GM12801 (cell line): ENCODE measurements around the gene RAB8B.

Experiments used
- TF ChIP-seq, protein P1 (sequence below): IDR thresholded peaks from one replicate; pipeline ENCODE4 v1.5.1; 2011; ENCODE audit warnings: control low read depth; ENCODE audit not compliant: insufficient read length; ENCODE audit errors: extremely low read depth

Gene RAB8B

GRCh38 chr15:63156755-63157117, 32.7 kb upstream of the RAB8B start:
- TF ChIP-seq, protein P1, sequence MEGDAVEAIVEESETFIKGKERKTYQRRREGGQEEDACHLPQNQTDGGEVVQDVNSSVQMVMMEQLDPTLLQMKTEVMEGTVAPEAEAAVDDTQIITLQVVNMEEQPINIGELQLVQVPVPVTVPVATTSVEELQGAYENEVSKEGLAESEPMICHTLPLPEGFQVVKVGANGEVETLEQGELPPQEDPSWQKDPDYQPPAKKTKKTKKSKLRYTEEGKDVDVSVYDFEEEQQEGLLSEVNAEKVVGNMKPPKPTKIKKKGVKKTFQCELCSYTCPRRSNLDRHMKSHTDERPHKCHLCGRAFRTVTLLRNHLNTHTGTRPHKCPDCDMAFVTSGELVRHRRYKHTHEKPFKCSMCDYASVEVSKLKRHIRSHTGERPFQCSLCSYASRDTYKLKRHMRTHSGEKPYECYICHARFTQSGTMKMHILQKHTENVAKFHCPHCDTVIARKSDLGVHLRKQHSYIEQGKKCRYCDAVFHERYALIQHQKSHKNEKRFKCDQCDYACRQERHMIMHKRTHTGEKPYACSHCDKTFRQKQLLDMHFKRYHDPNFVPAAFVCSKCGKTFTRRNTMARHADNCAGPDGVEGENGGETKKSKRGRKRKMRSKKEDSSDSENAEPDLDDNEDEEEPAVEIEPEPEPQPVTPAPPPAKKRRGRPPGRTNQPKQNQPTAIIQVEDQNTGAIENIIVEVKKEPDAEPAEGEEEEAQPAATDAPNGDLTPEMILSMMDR: no peak

GRCh38 chr15:63157118-63157843, 32.1 kb upstream of the RAB8B start, which contains the start of gene RPS27L:
RPS27L (minus strand) TSS chr15:63157477; CDS start chr15:63157405, 72 bp downstream.
- TF ChIP-seq, protein P1: no peak

GRCh38 chr15:63157891-63158431, 31.4 kb upstream of the RAB8B start:
- TF ChIP-seq, protein P1: no peak

DNA sequence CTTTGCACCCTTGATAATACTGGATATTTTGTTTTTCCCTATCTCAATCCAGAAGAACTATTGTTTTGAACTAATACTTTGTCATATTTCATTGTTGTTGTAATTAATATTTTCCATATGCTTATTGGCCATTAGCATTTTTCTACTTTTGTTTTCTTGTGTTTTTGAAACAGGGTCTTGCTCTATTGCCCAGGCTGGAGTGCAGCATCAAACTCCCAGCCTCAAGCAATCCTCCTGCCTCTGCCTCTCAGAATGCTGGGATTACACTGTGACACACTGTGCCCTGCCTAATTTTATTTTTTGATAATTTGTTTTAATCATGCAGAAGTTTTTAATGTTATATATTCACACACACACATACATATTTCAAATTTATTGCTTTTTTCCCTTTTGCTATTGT, 28.8 kb upstream of the RAB8B start:
- TF ChIP-seq, protein P1: no peak

GRCh38 chr15:63163217-63163616, 26.2 kb upstream of the RAB8B start:
- TF ChIP-seq, protein P1: no peak

- TF ChIP-seq, protein P1: no peak
Measured at GRCh38 chr15:63165166-63165859, 24.1 kb upstream of the RAB8B start.

DNA sequence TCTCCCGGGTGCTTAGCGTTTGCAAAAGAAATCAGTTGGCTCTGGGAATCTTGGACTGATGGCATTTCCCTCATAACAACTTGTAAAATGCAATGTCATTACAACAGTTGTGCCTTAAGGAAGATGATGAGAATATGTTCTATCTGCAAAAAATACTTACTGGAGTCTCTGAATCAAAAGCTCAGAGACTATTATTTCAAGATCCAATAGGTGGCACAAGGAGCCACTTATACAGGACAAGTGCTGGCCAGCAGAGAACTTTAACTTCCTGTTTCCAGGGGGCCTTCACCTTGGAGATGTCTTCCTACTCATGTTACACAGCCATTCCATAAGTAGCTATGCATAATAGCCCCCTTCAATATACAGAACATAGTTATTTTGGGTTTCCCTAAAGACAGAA, 23.2 kb upstream of the RAB8B start:
- TF ChIP-seq, protein P1: no peak
